Endodermal cell (in vitro differentiated cells): ENCODE data around the gene TTLL11. TPM values are rescaled to one million over a fixed set of nuclear protein-coding genes. Genes with fewer than 3 reads are reported as not detected.

ENCODE experiments used
- DNase-seq: peaks from one replicate; pipeline ENCODE4 v3.0.0-alpha.2; 2017
- H3K27ac ChIP-seq: 2 replicates; pipeline ENCODE4 v1.5.1; 2013; ENCODE audit warnings: mild to moderate bottlenecking, low read depth, low read length, moderate library complexity
- H3K27me3 ChIP-seq: 2 replicates; pipeline ENCODE4 v1.6.1; 2013; ENCODE audit warnings: mild to moderate bottlenecking, low read length, moderate library complexity; ENCODE audit not compliant: insufficient read depth, control insufficient read depth, poor library complexity, severe bottlenecking
- H3K36me3 ChIP-seq: 2 replicates; pipeline ENCODE4 v1.7.0; 2013; ENCODE audit warnings: mild to moderate bottlenecking, low read length, moderate library complexity; ENCODE audit not compliant: control insufficient read depth, insufficient read depth
- H3K4me1 ChIP-seq: one replicate; pipeline ENCODE4 v1.7.0; 2013; ENCODE audit warnings: low read length; ENCODE audit not compliant: control insufficient read depth, insufficient read depth
- H3K4me3 ChIP-seq: 2 replicates; pipeline ENCODE4 v1.5.1; 2013; ENCODE audit warnings: mild to moderate bottlenecking, low read length, moderate library complexity
- H3K9ac ChIP-seq: 2 replicates; pipeline ENCODE4 v1.6.1; 2013; ENCODE audit warnings: mild to moderate bottlenecking, low read length, moderate library complexity; ENCODE audit not compliant: poor library complexity, severe bottlenecking; ENCODE audit errors: extremely low read depth
- H3K9me3 ChIP-seq: 2 replicates; pipeline ENCODE4 v1.6.1; 2013; ENCODE audit warnings: mild to moderate bottlenecking, low read length, moderate library complexity; ENCODE audit not compliant: control insufficient read depth
- H3K27ac Mint-ChIP-seq: 2 replicates; pipeline ENCODE4 v1.8.0; 2020; ENCODE audit warnings: mixed read lengths
- H3K27me3 Mint-ChIP-seq: 2 replicates; pipeline ENCODE4 v1.8.0; 2021; ENCODE audit warnings: mild to moderate bottlenecking, mixed read lengths; ENCODE audit not compliant: insufficient read depth
- H3K36me3 Mint-ChIP-seq: 2 replicates; pipeline ENCODE4 v1.8.0; 2020; ENCODE audit warnings: low read depth, mixed read lengths
- H3K4me1 Mint-ChIP-seq: 2 replicates; pipeline ENCODE4 v1.8.0; 2020; ENCODE audit warnings: mixed read lengths
- H3K4me3 Mint-ChIP-seq: 2 replicates; pipeline ENCODE4 v1.8.0; 2020; ENCODE audit warnings: mild to moderate bottlenecking, moderate library complexity, mixed read lengths
- H3K9me3 Mint-ChIP-seq: 2 replicates; pipeline ENCODE4 v1.8.0; 2020; ENCODE audit warnings: mild to moderate bottlenecking, mixed read lengths
- CTCF ChIP-seq: fragments of 200-600 bp; sonication (generic); conservative IDR thresholded peaks from 2 replicates; pipeline ENCODE4 v1.5.0; 2021; ENCODE audit warnings: antibody characterized with exemption, mild to moderate bottlenecking
- WGBS, 2 experiments: methylation state at CpG; one replicate each; pipeline versions ENCODE4 v1.1.5 to v1.1.7; 2013; ENCODE audit warnings: missing lambda C conversion rate in 2 of 2, mixed read lengths in 1 of 2; ENCODE audit not compliant: insufficient coverage in 1 of 2, insufficient read length in 1 of 2; 5-methylcytosine and 5-hydroxymethylcytosine counted together
- total RNA-seq, 2 donors: library from RNA; stranded (reverse); fragmentation: NEBNext Ultra II Directional in 1 of 2; extraction: Animal tissue kit (Norgen Biotek cat#: 25700) in 1 of 2; gene quantifications; 2 replicates in 1 of 2; 3 replicates in 1 of 2; pipeline ENCODE4 v1.2.1, GENCODE V29; 2021

The TTLL11 gene
- total RNA-seq, 2 donors from 2014 or later: 0.68 TPM; not detected in 1

- no peaks in the 10 kb centered on the region for H3K36me3 ChIP-seq
- no peak overlapping the region for H3K4me3 ChIP-seq
- H3K27ac ChIP-seq: no peak overlapping the region
- H3K36me3 Mint-ChIP-seq: no peaks in the 10 kb centered on the region
- no peaks in the 10 kb centered on the region for H3K9me3 Mint-ChIP-seq
- WGBS, 2 experiments: 93 to 96% methylated on average over 4 to 7 of the region's 7 CpGs
- H3K27ac Mint-ChIP-seq: no peak overlapping the region
- H3K9ac ChIP-seq: no peak overlapping the region
- H3K4me1 ChIP-seq: peaks cover 4% of the 10 kb centered on the region
- no peaks in the 10 kb centered on the region for H3K9me3 ChIP-seq
- H3K4me3 Mint-ChIP-seq: no peak overlapping the region
- H3K27me3 Mint-ChIP-seq: peaks cover 18% of the 10 kb centered on the region
- peak; percentile 10 for DNase-seq
- H3K27me3 ChIP-seq: peaks cover 8% of the 10 kb centered on the region
- H3K4me1 Mint-ChIP-seq: peaks cover 16% of the 10 kb centered on the region
- TF ChIP-seq CTCF: no peak
These were observed 94.5 kb downstream of the TTLL11 start for GRCh38 chr9:121998513-121999049.

DNA sequence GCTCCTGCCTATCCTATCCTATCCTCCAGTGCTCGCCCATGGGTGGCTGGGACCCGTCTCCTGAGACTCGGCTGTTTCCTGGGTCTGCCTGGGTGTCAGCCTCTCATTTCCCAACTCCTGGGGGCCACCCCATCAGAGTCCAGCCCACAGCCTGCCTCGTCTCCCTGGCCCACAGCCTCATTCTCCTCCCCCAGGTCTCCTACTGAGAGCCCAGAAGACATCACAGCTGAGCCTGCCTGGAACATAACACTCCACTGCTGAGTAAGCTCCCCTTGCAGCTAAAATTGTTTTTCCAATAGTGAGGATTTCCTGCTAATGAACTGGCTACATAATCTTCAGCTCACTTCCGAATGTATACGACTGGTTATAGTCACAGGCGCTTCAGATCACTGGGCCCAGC is 95.3 kb downstream of the TTLL11 start:
- no peaks in the 10 kb centered on the region for H3K9me3 ChIP-seq
- H3K9ac ChIP-seq: no peak overlapping the region
- peaks cover 4% of the 10 kb centered on the region for H3K4me1 ChIP-seq
- H3K27me3 ChIP-seq: peaks cover 10% of the 10 kb centered on the region
- peaks cover 16% of the 10 kb centered on the region for H3K4me1 Mint-ChIP-seq
- DNase-seq: peak; percentile 48
- TF ChIP-seq CTCF: no peak
- H3K27ac Mint-ChIP-seq: no peak overlapping the region
- no peak overlapping the region for H3K4me3 ChIP-seq
- no peaks in the 10 kb centered on the region for H3K9me3 Mint-ChIP-seq
- no peak overlapping the region for H3K4me3 Mint-ChIP-seq
- no peak overlapping the region for H3K27ac ChIP-seq
- 82 to 96% methylated on average over 4 to 7 of the region's 7 CpGs for WGBS, 2 experiments
- H3K27me3 Mint-ChIP-seq: peaks cover 18% of the 10 kb centered on the region
- no peaks in the 10 kb centered on the region for H3K36me3 ChIP-seq
- no peaks in the 10 kb centered on the region for H3K36me3 Mint-ChIP-seq

DNA sequence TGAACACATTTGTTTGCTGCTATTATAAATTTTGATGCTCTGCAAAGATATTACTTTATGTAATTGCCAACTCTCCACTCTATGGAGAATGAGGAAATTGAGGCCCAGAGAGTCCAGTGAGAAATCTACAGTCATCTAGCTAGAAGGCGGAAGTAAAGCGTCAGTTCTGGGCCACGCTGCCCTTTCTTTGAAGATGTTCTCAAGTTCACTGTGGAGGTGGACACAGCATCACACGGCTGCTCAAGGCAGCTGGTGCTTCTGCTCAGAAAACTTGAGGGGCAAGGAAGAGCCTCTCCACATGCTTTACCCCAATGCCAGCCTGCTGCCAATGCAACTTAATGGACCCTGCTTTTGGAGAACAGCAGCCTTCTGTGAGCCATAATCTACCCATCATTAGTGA is 96.3 kb downstream of the TTLL11 start:
- Mint-ChIP-seq H3K36me3 (no peaks in the 10 kb centered on the region), H3K4me1 (peaks cover 9% of the 10 kb centered on the region), H3K27ac (no peak overlapping the region), H3K4me3 (no peak overlapping the region), H3K27me3 (peaks cover 23% of the 10 kb centered on the region), H3K9me3 (no peaks in the 10 kb centered on the region)
- Histone ChIP-seq H3K36me3 (no peaks in the 10 kb centered on the region), H3K27ac (no peak overlapping the region), H3K4me3 (no peak overlapping the region), H3K27me3 (peaks cover 17% of the 10 kb centered on the region), H3K9me3 (no peaks in the 10 kb centered on the region), H3K9ac (no peak overlapping the region), H3K4me1 (no peaks in the 10 kb centered on the region)
- WGBS, 2 experiments: 89 to 90% methylated on average over 4 of the region's 4 CpGs
- no peak for DNase-seq
- TF ChIP-seq CTCF: no peak
